ENCODE data around the gene MFN1.

The MFN1 gene

GRCh38 chr3:179369621-179370020, 22.1 kb downstream of the MFN1 start:
- Histone ChIP-seq H3K79me2 (ENCODE audit: insufficient read depth, low read length) (no peaks in the 10 kb centered on the region), H3K27ac (ENCODE audit: low read depth, low read length) (no peak overlapping the region), H3K27me3 (ENCODE audit: low read length) (no peaks in the 10 kb centered on the region), H4K20me1 (ENCODE audit: low read depth, low read length) (peaks cover 7% of the 10 kb centered on the region; the same call in 1 of the 2 replicates), H3K4me2 (ENCODE audit: low read depth, low read length, poor library complexity, severe bottlenecking) (no peak overlapping the region), H3K4me3 (ENCODE audit: insufficient read depth, low read length, poor library complexity, severe bottlenecking) (no peak overlapping the region), H3K9ac (ENCODE audit: low read length) (no peak overlapping the region), H3F3A (ENCODE audit: insufficient read depth) (0 out of 2 replicates have a peak, but pooled peaks cover 5% of the 10 kb centered on the region), H3K9me2 (replicated peaks; ENCODE audit: insufficient read depth, low read length) (no peaks in the 10 kb centered on the region), H2AFZ (ENCODE audit: low read depth, low read length, severe bottlenecking) (no peak overlapping the region), H3K9me3 (ENCODE audit: insufficient read depth, low read length) (no peaks in the 10 kb centered on the region), H3K36me3 (ENCODE audit: low read length) (peaks cover 41% of the 10 kb centered on the region; the same call in 1 of the 2 replicates)
- TF ChIP-seq CTCF (IDR thresholded peaks at IDR 0.05; ENCODE audit: insufficient read depth, low read length, poor library complexity, severe bottlenecking) (no peak), EZH2phosphoT487 (conservative IDR thresholded peaks at IDR 0.05; ENCODE audit: low read length) (no peak)

- Histone ChIP-seq H3K36me3 (ENCODE audit: low read length) (peaks cover 35% of the 10 kb centered on the region), H3K27me3 (ENCODE audit: low read length) (no peaks in the 10 kb centered on the region), H4K20me1 (ENCODE audit: low read depth, low read length) (peaks cover 7% of the 10 kb centered on the region; the same call in 1 of the 2 replicates), H2AFZ (ENCODE audit: low read depth, low read length, severe bottlenecking) (no peak overlapping the region), H3K9me3 (ENCODE audit: insufficient read depth, low read length) (no peaks in the 10 kb centered on the region), H3F3A (ENCODE audit: insufficient read depth) (peaks cover 5% of the 10 kb centered on the region; the same call in 1 of the 2 replicates), H3K9me2 (replicated peaks; ENCODE audit: insufficient read depth, low read length) (no peaks in the 10 kb centered on the region), H3K4me3 (ENCODE audit: insufficient read depth, low read length, poor library complexity, severe bottlenecking) (no peak overlapping the region), H3K27ac (ENCODE audit: low read depth, low read length) (no peak overlapping the region), H3K9ac (ENCODE audit: low read length) (no peak overlapping the region), H3K79me2 (ENCODE audit: insufficient read depth, low read length) (no peaks in the 10 kb centered on the region), H3K4me2 (ENCODE audit: low read depth, low read length, poor library complexity, severe bottlenecking) (no peak overlapping the region)
- TF ChIP-seq EZH2phosphoT487 (conservative IDR thresholded peaks at IDR 0.05; ENCODE audit: low read length) (no peak), CTCF (IDR thresholded peaks at IDR 0.05; ENCODE audit: insufficient read depth, low read length, poor library complexity, severe bottlenecking) (no peak)
These were observed 26.4 kb downstream of the MFN1 start for GRCh38 chr3:179373938-179374337.

GRCh38 chr3:179375091-179375999, 27.8 kb downstream of the MFN1 start:
- Histone ChIP-seq H3K79me2 (ENCODE audit: insufficient read depth, low read length) (no peaks in the 10 kb centered on the region), H3K27ac (ENCODE audit: low read depth, low read length) (no peak overlapping the region), H3F3A (ENCODE audit: insufficient read depth) (peaks cover 8% of the 10 kb centered on the region; the same call in 1 of the 2 replicates), H3K9me3 (ENCODE audit: insufficient read depth, low read length) (no peaks in the 10 kb centered on the region), H2AFZ (ENCODE audit: low read depth, low read length, severe bottlenecking) (no peak overlapping the region), H3K9me2 (replicated peaks; ENCODE audit: insufficient read depth, low read length) (no peaks in the 10 kb centered on the region), H4K20me1 (ENCODE audit: low read depth, low read length) (peaks cover 7% of the 10 kb centered on the region; the same call in 1 of the 2 replicates), H3K4me2 (ENCODE audit: low read depth, low read length, poor library complexity, severe bottlenecking) (no peak overlapping the region), H3K27me3 (ENCODE audit: low read length) (no peaks in the 10 kb centered on the region), H3K9ac (ENCODE audit: low read length) (no peak overlapping the region), H3K36me3 (ENCODE audit: low read length) (peaks cover 42% of the 10 kb centered on the region), H3K4me3 (ENCODE audit: insufficient read depth, low read length, poor library complexity, severe bottlenecking) (no peak overlapping the region)
- TF ChIP-seq EZH2phosphoT487 (conservative IDR thresholded peaks at IDR 0.05; ENCODE audit: low read length) (no peak), CTCF (IDR thresholded peaks at IDR 0.05; ENCODE audit: insufficient read depth, low read length, poor library complexity, severe bottlenecking) (no peak)
